Upper lobe of right lung (tissue), 1 donor: ENCODE data around the gene SND1. TPM values are rescaled to one million over a fixed set of nuclear protein-coding genes. Genes with fewer than 3 reads are reported as not detected.

Experiments
- ATAC-seq: fragments of 200-7000 bp; cut with Tn5 transposase; one replicate; pipeline ENCODE4 v1.9.1; 2020; ENCODE audit warnings: mild to moderate bottlenecking, moderate library complexity
- DNase-seq: peaks from one replicate; pipeline ENCODE4 v3.0.0-alpha.2; 2020
- H3K27ac ChIP-seq: fragments of 200-600 bp; one replicate; pipeline ENCODE4 v1.8.0; 2022
- H3K27me3 ChIP-seq: fragments of 200-600 bp; one replicate; pipeline ENCODE4 v1.8.0; 2022; ENCODE audit warnings: mild to moderate bottlenecking
- H3K36me3 ChIP-seq: fragments of 200-600 bp; one replicate; pipeline ENCODE4 v1.8.0; 2022
- H3K4me1 ChIP-seq: fragments of 200-600 bp; one replicate; pipeline ENCODE4 v1.8.0; 2022
- H3K4me3 ChIP-seq: fragments of 200-600 bp; one replicate; pipeline ENCODE4 v1.8.0; 2022; ENCODE audit warnings: mild to moderate bottlenecking
- H3K9me3 ChIP-seq: fragments of 200-600 bp; one replicate; pipeline ENCODE4 v1.8.0; 2022
- CTCF ChIP-seq: fragments of 200-600 bp; IDR thresholded peaks from one replicate; pipeline ENCODE4 v1.8.0; 2022; ENCODE audit warnings: antibody characterized with exemption
- intact Hi-C: fragments of 100-400 bp; cut with DNase I; formaldehyde crosslinking; loops from one replicate; pipeline ENCODE4 v1.11.0; 2022
- total RNA-seq: library from RNA; stranded (reverse); fragmentation: NEBNext Ultra II Directional; extraction: Animal tissue kit (Norgen Biotek cat#: 25700); gene quantifications from one replicate; pipeline ENCODE4 v1.2.1, GENCODE V29; 2021
- donor health status: DM: no; HTN: yes; CAD: no; lungs with severe emphysema.

Gene SND1
- total RNA-seq, 1 donor from 2014 or later = 150 TPM

- no peak for TF ChIP-seq CTCF
- H3K27ac ChIP-seq = no peak overlapping the region
- H3K9me3 ChIP-seq = no peaks in the 10 kb centered on the region
- H3K4me3 ChIP-seq = no peak overlapping the region
- H3K4me1 ChIP-seq = peaks cover 20% of the 10 kb centered on the region
- H3K27me3 ChIP-seq = no peaks in the 10 kb centered on the region
- no peak for ATAC-seq
- DNase-seq = no peak
- intact Hi-C loops = no loop called here
- H3K36me3 ChIP-seq = no peaks in the 10 kb centered on the region
Measured at GRCh38 chr7:127818306-127818705, 166.3 kb downstream of the SND1 start.

- intact Hi-C loops = no loop called here
- H3K27me3 ChIP-seq = no peaks in the 10 kb centered on the region
- no peak overlapping the region for H3K27ac ChIP-seq
- DNase-seq (no peak), ATAC-seq (no peak)
- H3K9me3 ChIP-seq = no peaks in the 10 kb centered on the region
- H3K4me3 ChIP-seq = no peak overlapping the region
- peaks cover 20% of the 10 kb centered on the region for H3K4me1 ChIP-seq
- H3K36me3 ChIP-seq = no peaks in the 10 kb centered on the region
- no peak for TF ChIP-seq CTCF
Measured at GRCh38 chr7:127819975-127820731, 168.2 kb downstream of the SND1 start.

GRCh38 chr7:127820732-127821085, 168.7 kb downstream of the SND1 start:
- no peak overlapping the region for H3K27ac ChIP-seq
- DNase-seq = no peak

GRCh38 chr7:127821146-127821545, 169.2 kb downstream of the SND1 start:
- no peaks in the 10 kb centered on the region for H3K36me3 ChIP-seq
- intact Hi-C loops = no loop called here
- H3K4me3 ChIP-seq = no peak overlapping the region
- H3K27me3 ChIP-seq = no peaks in the 10 kb centered on the region
- DNase-seq (no peak), ATAC-seq (no peak)
- H3K4me1 ChIP-seq = peaks cover 20% of the 10 kb centered on the region
- TF ChIP-seq CTCF = no peak
- H3K27ac ChIP-seq = no peak overlapping the region
- H3K9me3 ChIP-seq = no peaks in the 10 kb centered on the region

More at GRCh38 chr7:127820732-127821085, 168.7 kb downstream of the SND1 start:
- no peaks in the 10 kb centered on the region for H3K36me3 ChIP-seq
- H3K27me3 ChIP-seq = no peaks in the 10 kb centered on the region
- intact Hi-C loops = no loop called here
- H3K4me1 ChIP-seq = peaks cover 20% of the 10 kb centered on the region
- no peaks in the 10 kb centered on the region for H3K9me3 ChIP-seq
- TF ChIP-seq CTCF = no peak
- H3K4me3 ChIP-seq = no peak overlapping the region
- no peak for ATAC-seq

GRCh38 chr7:127822822-127823508, 171.0 kb downstream of the SND1 start:
- TF ChIP-seq CTCF = no peak

More at GRCh38 chr7:127822822-127823508, 171.0 kb downstream of the SND1 start:
- no peaks in the 10 kb centered on the region for H3K36me3 ChIP-seq
- no peak overlapping the region for H3K4me3 ChIP-seq
- DNase-seq (no peak), ATAC-seq (peak; percentile 80)
- H3K27ac ChIP-seq = no peak overlapping the region
- H3K4me1 ChIP-seq = peaks cover 6% of the 10 kb centered on the region
- no peaks in the 10 kb centered on the region for H3K27me3 ChIP-seq
- intact Hi-C loops = no loop called here
- no peaks in the 10 kb centered on the region for H3K9me3 ChIP-seq
